Stimulated activated CD8-positive, alpha-beta memory T cell treated with anti-CD3 and anti-CD28 coated beads, Interleukin-7, amount 100 ng/mL, for 48 hours (primary cell): ENCODE measurements around the gene SLC15A1.
"Not testable (repeated sequence)": the region's sequence is repeated elsewhere in the genome, so short reads cannot be mapped to it uniquely, and the experiment has no call there.

Source experiments
- DNase-seq, 2 donors: peaks; one replicate each; pipeline ENCODE4 v3.0.0-alpha.2; 2020; ENCODE audit warnings: low read depth in 1 of 2; ENCODE audit errors: extremely low read depth in 1 of 2

Gene SLC15A1

GRCh38 chr13:98664510-98664909 is 88.0 kb downstream of the SLC15A1 start:
- no peak for DNase-seq

GRCh38 chr13:98664047-98664446 is 88.4 kb downstream of the SLC15A1 start:
- peak; percentile 25 to 65 for DNase-seq

GRCh38 chr13:98658131-98658530 is 94.3 kb downstream of the SLC15A1 start:
- no peak for DNase-seq

- DNase-seq = no peak
These were observed 94.9 kb downstream of the SLC15A1 start for GRCh38 chr13:98657506-98658085.

DNA sequence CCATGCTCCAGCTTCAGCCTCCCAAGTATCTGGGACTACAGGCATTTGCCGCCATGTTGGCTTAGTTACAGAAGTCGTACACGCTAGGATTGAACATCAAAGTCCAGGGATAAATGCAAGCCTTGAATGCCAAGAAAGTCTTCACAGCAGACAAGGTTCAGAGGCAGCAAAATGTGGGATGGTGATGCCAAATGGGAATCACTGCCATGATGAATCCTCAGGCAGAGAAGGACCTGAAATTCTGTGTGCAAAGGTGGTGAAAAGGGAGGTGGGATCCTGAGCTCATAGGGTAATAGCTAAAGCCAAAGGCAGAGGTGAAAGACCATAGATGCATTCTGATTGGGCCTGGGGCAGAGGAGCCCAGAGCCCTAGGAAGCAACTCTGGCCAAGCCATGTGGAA is 96.2 kb downstream of the SLC15A1 start:
- DNase-seq = no peak

DNA sequence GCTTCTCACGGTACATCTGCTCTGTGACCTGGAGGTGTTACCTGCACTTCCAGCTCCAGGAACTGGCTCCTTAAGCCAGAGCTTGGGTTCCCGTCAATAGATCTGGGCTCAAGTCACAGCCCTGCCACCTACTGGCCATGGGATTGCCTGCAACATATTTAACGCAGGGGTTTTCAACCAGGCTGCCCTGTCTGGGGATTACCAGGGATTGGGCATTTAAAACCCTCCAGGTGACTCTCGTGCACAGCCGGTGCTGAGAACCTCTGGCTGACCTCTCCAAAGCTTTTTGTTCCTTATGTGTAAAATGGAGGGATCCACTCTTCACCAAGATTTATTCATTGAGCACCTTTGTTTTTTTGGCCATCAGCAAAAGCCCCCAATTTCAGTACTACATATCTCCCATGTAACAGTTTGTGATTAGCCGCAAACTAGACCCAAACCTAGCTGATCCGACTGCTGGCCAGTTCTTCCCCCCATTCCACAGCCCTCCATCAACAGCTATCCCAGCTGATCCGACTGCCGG is 98.9 kb downstream of the SLC15A1 start:
- DNase-seq = peak; percentile 32 to 55

- DNase-seq = no peak
These were observed 99.6 kb downstream of the SLC15A1 start for GRCh38 chr13:98652721-98653462.

- DNase-seq = no peak
These were observed 100.2 kb downstream of the SLC15A1 start for GRCh38 chr13:98652276-98652675.

GRCh38 chr13:98651744-98652143 is 100.7 kb downstream of the SLC15A1 start:
- no peak for DNase-seq

DNA sequence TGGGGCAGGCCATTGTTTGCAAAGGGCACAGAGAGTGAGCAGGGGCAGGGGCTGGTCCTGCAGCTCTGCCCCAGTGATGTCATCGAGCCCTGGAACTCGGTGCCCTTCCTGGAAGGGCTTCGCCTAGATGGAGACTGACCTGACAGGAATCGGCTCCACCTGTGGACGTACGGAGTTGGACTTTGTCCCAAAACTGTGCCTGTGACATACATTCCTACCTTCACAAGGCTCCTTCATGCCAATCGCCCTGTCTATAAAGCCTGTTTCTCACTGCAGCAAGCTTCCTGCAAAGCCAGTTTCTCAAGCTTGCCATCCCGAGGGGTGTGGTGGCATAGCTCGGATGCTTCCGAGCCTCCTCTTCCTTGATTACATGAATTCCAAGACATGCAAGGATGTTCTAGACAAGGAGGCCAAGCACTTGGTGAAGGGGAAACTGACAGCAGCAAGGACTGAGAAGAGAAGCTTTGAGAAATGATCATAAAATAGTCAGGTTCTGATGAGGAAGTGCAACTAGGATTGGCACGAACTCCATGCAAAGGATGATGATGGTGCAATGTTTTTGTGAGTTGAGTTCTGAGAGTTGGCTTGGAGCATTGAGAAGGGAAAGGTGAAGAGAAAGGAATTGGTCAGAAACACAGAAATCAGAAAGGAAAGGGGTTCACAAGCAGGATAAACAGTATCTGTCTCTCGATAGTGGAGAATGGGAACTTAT is 101.9 kb downstream of the SLC15A1 start:
- no peak for DNase-seq

GRCh38 chr13:98649861-98650260 is 102.6 kb downstream of the SLC15A1 start:
- no peak for DNase-seq

- no peak for DNase-seq
These were observed 103.8 kb downstream of the SLC15A1 start for GRCh38 chr13:98648686-98649085.

DNA sequence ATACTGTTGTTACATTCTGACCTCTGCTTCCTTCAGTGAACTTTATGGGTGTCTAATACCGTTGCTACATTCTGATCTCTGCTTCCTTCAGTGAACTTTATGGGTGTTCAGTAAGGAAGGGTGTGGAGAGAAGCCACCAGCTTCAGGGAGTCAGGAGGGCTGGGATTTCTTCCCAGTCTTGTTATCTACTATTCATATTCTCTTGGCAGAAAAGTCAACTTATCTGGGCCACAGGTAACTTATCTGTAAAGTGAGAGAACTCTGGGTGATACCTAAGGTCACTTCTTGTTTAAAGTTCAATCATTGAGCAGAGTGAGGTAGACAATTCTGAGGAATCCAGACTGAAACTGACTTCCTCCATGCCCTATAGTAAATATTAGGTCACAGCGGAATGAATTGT is 104.3 kb downstream of the SLC15A1 start:
- DNase-seq = no peak

DNA sequence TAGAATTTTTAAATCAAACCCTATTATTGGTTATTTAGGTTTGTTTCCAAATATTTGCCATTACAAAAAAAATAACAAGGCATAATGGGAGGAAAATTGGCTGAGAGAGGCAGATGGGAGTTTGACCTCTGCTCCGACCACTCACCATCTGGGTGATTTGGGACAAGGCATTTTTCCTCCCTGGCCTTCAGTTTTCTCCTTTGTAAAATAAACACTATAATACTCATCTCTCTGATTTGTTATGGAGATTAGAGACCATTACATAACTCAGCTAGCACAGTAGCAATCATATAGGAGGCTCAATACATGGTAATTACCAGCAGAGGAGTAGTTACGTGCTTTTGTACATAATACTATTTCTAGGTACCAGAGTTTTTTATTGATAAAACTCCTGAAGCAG is 105.4 kb downstream of the SLC15A1 start:
- no peak for DNase-seq

DNA sequence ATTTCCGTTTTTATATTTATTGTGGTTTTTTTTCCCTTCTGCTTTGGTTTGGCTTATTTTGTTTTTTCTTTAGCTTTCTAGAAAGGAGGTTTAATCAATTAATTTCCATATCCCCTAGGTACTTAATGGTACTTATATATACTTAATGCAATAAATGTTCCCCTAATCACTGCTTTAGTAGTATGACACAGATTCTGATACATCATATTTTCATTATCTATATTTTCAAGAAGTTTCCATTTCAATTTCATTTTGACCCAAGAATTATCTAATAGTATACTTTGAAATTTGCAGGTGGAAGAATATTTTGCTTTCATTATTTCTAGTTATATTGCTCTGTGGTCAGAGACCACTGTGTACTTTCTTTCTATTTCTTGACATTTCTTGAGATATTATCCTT is 109.0 kb downstream of the SLC15A1 start:
- DNase-seq = no peak

DNA sequence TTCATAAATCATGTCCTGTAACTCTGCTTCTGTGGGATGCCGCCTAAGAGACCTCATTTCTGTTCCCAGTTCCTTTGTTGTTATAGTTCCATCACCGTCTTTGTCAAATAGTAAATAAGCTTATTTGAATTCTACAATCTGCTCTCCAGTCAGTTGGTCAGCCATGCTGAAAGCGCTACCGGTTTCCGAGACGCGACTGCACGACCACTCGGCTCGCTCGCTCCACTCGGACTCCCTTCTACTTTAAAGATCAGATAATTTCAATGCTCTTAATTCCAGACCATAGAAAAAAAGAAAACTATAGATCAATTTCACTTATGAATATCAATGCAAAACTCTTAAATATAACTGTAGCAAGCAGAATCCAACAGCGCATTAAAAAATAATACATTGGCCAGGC is 111.4 kb downstream of the SLC15A1 start:
- no peak for DNase-seq

- DNase-seq = not testable (repeated sequence)
These were observed 112.7 kb downstream of the SLC15A1 start for GRCh38 chr13:98639785-98640184.

- not testable (repeated sequence) for DNase-seq
These were observed 114.1 kb downstream of the SLC15A1 start for GRCh38 chr13:98638352-98638751.
